Measurements from ENCODE around the gene CTIF.

- TF ChIP-seq CTCF (IDR thresholded peaks at IDR 0.05): no peak
- TF ChIP-seq ZFX (IDR thresholded peaks at IDR 0.05; ENCODE audit: borderline replicate concordance): no peak
Measured at GRCh38 chr18:48655508-48655907, 116.7 kb downstream of the CTIF start.

All from 22Rv1 (cell line).